ENCODE data around the gene VLDLR. TPM values are rescaled to one million over a fixed set of nuclear protein-coding genes. Genes with fewer than 3 reads are reported as not detected.

The VLDLR gene
- total RNA-seq: 8.4 and 12.2 TPM in 2 replicates

GRCh38 chr9:2621722-2622460 is at the start of gene VLDLR:
TSS of gene VLDLR (plus strand) at chr9:2621787. CDS start at chr9:2622190, 403 bp downstream.

Other genes with a start within 250 kb of the VLDLR start
- gene KCNV2, start 95.7 kb downstream of the VLDLR start, total RNA-seq: not detected in 2 replicates
- 37.5 and 45.8 TPM in 2 replicates for gene PUM3, start 222.3 kb downstream of the VLDLR start, total RNA-seq

Data from hair follicle dermal papilla cell (primary cell).